CD4-positive, alpha-beta T cell treated with Interleukin-6 for 4 hours (primary cell): Measurements from ENCODE around the gene SDC3.

Experiments
- DNase-seq: peaks from one replicate; pipeline ENCODE4 v3.0.0-alpha.2; 2020; ENCODE audit warnings: mixed read lengths

SDC3 gene

DNA sequence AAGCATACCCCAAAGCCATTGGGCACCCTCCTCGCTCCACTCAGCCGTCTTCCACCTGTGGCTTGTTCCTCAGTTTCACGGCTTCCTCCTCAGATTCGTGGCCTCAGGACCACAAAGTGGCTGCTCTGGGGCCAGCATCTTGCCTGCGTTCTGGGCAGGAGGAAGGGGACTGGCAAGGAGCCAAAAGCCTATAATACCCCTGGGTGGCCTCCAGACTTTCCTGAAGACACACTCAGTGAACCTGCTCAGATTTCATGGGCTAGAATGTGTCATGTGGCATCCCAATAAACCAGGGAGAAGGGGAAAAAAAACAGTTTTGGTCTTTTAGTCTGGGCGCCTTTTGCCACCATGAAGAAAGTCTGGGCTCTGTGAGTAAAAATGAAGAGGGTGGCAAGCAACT is 62.0 kb downstream of the SDC3 start:
- no peak for DNase-seq

DNA sequence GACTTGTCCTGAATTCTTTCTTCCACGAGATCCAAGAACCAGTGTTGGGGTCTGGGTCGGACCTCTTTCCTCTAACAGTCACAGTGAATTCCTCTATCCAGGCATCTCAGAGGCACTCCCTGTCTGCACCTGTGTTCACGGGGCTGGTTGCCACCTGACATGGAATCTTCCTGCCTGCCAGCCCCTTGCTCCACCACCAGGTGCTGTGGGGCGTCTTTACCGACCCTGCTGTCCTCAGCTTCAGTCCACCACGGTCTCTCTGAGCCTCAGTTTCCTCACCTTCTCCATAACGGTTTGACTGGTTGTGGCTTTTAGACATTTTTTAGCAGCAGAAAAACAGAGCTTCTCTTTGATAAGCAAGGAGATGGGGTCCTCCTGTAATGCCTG is 62.7 kb downstream of the SDC3 start:
- no peak for DNase-seq

DNA sequence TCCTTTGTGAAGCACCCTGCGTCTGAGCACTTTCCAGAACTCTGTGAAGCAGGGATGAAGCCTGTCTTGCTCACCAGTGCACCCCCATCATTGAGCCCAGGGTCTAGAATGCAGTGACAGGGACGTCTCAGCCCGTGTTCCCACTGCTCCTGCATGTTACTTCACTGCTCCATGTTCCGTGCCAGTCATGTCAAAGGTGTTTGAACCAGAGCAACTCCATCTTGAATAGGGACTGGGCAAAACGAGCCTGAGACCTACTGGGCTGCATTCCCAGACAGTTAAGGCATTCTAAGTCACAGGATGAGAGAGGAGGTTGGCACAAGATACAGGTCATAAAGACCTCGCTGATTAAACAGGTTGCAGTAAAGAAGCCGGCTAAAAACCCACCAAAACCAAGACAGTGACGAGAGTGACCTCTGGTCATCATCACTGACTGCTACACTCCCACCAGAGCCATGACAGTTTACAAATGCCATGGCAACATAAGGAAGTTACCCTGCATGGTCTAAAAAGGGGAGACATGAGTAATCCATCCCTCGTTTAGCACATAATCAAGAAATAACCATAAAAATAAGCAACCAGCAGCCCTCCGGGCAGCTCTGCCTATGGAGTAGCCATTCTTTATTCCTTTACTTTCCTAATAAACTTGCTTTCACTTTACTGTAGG is 63.2 kb downstream of the SDC3 start:
- DNase-seq, result no peak

DNA sequence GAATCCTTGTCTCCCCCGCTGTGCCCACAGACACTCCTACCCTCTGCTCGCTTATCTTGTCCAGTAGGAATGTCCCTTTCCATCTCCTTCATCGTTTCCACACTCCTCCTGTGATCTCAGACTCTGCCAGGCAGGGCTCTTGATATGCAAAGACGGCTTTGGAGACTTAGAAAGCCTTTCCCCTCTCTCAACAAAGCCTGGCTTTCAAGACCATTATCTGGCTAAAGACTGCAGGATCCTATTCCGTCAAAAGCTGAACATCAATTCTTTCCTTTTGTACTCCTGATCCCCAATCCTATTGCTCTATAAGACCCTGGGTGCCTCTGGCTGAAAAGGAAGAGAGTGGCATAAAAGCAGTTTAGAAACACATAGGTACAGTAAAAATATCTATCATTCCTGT is 63.9 kb downstream of the SDC3 start:
- no peak for DNase-seq

DNA sequence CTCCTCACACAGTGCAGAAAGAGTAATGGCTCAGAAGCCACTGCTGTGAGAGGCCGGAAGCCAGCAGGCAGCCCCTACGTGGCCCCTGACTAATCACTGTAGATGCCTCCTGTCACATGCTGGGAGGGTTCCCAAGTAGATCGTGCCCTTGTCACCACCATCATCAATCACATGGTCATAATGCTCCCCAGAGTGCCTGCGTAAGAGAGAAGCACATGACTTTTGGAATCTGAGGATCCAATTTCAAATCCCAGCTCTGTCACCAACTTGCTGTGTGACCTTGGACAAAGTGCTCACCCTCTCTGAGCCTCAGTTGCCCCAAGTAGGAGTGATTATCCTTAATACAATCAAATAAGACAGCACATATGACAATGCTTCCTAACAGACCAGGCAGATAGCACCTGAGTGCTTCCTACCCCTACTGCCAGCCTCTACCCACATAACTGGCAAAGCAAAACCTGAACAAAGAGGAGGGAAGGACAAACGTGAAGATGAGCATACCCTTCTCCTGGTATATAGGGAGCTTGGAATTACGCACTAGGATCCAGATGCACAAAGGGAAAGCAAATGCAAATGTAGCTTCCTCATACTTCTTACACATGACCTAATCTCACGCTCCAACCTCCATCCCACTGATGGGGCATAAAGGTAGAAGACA is 65.7 kb downstream of the SDC3 start:
- DNase-seq, result no peak

DNA sequence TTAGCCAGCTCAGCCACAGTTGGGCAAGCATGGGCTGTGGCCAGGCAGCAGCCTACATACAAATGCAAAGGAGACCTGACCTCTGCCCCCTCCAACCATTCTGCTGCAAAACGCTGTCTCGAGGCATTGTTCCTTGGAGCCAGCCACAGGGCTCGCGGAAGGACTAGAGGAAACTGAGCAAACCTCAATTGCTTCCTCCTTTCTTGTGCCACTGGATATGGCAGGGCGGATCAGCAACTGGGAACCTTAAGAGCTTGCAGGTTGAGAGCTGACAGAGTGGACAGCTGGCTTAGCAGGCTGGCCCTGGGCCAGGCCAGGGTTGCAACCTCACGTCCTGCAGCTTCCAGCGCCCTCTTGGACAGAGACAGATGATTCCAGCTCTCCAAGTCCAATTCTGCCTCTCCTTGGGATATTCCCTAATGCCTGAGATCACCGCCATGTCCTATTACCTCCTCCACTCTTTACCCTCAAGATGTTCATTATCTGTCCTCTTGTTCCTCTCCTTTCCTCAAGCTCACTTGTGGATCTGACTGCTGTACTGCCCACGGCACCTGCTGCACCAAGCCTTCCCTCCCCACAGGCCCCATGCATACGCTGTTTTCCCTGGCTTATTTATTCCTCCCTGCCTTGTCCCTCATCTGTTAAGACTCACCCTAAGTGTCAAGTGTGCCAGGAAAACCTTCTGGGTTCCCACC is 67.5 kb downstream of the SDC3 start:
- DNase-seq, result no peak

DNA sequence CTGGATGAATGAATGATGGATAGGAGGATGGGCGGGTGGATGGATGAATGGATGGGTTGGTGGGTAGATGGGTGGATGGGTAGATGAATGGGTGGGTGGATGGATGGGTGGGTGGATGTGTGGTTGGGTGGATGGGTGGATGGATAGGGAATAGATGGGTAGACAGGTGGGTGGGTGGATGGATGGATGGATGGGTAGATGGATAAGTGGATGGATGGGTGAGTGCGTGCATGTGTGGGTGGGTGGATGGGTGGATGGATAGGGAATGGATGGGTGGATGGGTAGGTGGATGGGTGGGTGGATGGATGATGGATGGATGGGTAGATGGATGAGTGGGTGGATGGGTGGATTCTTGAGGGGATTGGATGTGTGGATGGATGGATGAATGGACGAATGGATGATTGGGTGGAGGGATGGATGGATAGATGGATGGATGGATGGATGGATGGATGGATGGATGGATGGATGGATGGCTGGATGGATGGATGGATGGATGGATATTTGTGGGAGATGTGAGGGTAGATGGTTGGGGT is 68.7 kb downstream of the SDC3 start:
- no peak for DNase-seq

DNA sequence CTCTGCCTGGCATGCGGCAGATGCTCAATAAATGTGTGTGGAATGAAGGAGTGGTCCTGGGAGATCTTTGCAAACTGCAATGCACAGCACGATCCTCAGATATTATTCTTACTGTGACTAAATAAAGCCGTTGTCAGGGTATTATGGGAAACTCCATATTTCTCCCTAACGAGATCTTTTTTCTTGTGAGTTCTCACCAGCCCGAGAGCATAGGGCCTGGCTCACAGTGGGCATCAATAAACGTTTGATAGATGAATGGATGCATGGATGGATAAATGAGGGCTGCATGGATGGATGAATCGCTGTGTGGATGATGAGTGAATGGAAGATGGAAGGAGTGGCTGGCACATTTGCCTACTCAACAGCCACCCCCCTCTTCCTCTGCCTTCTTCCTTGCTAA is 69.6 kb downstream of the SDC3 start:
- DNase-seq, result no peak

DNA sequence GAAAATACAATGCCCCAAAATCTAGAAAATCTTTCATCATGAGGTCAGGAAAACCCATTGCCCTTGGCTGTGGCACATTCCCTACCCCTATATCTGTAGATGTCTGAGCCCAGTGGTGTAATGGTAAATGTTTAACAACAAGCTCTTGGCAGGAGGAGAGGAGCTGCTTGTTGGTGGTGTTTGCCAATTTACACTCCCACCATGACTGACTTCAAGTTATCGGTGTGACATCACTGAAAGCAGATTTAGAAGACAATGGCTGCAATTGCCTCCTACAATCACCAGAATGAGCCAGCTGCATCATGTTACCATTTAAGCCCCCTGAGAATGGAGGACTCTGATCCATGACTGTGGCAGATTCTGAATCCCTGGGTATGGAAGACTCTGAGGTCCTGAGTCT is 70.9 kb downstream of the SDC3 start:
- no peak for DNase-seq

DNA sequence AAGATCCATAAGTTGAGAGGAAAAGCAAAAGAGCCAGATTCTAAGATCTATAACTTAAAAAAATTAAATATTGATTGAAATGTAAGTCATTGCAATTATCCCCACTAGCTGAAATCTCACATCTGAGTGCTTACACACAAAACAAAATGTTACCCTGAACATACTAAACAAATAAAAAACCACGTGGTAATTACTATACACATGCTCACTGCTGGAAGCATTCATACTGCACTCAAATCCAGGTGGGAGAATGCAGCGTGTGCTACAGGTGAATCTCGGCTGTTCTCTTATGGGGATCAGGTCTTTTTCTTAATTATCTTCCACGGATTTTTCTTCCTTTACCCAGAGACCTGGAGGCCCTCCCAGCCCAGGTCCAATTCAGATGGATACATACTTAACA is 74.3 kb downstream of the SDC3 start:
- DNase-seq, result no peak

DNA sequence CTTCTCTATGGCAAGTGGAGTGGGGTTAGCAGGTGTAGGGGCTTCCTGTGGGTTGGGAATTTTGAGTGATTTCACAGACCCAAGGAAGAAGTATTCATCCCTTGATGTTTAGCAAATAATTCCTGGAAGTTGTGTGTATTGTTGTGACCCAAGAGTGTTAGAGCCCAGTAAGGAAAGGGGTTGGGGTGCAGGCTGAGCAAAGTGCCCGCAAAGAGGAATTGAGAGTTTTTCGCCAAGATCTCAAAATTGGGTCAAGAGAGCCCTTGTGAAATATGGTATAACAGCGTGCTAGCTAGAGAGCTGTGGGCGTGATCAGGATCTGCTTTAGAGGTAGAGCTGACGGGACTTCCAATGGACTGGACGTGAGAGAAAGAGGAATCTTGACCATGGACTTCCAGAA is 78.0 kb downstream of the SDC3 start:
- DNase-seq, result no peak

DNA sequence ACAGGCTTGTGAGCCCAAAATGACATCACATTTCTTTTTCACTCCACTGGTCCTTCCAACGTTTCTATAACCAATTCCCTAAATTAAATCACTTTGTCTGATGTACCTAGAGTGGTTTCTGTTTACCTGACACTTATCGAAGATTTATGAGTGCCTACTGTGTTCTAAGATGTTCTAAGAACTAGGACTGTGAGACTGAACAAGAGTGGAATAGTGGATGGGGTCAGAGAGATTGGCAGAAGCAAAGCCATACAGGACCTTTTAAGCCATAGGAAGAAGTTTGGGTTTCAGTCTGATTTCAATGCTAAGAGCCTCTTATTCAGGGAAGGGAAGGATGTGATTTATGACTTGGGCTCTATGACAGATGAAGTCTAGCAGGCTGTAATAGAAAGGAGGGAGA is 78.7 kb downstream of the SDC3 start:
- DNase-seq, result no peak

DNA sequence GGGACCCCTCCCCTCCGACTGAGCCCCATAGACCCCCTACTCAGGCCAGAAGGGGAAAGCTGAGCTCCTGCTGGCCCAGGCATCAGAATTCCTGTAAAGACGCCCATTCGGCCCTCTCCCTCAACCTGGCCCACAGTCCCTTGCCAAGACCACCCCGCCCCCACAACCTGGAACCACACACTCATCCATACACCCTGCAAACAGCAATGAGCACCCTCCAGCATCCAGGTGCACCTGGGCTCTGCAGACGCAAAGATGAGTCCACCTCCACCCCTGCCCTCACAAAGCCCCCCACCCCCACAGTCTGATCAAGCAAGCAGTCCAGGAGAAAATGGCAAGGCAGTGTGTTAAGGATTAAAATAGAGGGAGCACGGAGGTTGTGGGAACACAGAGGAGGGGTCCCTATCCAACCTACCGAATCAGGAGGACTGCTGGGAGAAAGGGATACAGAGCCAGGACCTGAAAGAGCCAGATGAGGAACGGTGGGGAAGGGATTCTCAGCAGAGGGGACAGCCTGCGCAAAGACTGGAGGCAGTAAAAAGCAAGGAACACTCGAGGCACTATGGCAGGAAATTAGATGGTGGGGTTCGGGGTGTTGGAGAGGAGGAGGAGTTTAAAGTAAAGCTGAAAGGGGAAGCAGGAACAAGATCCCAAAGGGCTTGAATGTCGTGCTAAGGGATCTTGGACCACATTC is 83.7 kb downstream of the SDC3 start:
- no peak for DNase-seq

DNA sequence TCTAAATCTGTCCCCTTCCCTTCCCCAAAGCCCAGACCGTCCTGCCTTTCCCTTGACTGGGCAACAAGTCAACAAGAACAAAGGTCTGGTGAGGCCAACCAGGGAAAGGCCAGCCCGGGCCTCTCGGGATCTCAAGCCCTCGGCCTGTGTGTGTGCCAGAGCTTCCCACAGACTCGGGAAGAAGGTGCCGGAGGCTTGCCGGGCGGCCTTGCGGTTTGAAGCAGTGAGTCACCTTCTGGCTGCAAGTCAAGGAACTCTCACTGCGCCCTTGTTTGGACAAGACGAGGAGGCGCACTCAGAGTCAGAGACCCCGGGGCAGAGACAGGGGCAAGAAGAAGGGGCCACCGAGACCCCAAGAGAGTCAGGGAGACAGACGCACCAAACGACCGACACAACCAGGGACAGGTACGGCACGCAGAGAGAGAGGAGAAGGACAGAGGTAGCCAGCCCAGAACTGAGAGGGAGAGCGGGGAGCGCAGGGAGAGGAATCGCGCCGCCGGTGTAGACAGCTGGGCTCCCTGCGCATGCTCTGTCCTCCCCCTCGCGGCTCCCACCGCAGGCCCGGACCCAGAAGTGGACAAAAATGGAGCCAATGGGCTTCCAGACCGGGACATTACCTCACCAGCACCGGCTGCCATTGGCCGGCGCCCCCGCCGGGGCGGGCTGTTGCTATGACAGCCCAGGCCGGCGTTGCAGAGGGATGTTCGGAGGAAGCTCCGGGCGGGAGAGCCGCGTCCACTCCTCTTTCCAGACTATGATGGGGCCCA is 84.4 kb downstream of the SDC3 start:
- DNase-seq, result peak; percentile 57

DNA sequence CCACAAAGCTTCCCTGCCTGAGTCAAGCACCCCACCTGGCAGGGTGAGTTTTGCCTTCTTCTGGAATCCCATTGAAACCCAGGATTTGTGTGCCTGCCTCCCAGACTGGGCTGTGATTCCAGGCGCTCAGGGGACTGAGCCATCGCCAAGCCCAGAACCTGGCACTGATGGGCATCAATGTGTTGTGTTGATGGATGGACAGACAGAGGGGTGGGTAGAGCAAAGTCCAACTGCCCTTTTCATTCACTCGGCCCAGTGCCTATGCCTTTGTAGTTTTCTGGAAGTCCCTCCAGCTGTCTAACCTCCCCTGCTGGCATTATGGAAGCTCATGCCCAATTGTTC is 85.0 kb downstream of the SDC3 start:
- DNase-seq, result no peak

DNA sequence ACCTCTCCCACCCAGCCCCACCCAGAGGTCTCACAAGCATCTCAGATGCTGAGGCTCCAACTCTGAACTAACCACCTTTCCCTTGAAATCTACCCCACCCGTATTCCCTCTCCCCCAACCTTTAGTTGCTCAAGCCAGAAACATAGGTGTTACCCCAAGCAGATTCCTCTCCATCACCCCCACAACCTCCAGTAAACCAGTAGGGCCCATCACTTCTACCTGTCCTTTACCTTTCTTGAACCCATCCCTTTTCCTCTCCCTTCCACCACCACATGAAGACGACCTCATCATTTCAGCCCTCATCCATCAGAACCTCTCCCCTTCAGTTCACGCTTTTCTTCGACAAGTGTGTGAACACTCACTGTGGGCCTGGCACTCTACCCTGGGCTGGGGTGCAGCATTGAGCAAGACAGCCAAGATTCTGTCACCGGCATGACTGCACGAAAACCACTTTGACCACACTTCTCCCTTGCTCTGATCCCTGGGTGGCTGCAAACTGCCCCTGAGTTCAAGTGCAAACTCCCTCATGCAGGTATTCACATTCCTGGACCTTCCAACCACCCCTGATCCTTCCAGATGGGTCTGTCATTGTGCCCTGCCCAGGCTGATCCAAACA is 85.5 kb downstream of the SDC3 start:
- DNase-seq, result no peak

DNA sequence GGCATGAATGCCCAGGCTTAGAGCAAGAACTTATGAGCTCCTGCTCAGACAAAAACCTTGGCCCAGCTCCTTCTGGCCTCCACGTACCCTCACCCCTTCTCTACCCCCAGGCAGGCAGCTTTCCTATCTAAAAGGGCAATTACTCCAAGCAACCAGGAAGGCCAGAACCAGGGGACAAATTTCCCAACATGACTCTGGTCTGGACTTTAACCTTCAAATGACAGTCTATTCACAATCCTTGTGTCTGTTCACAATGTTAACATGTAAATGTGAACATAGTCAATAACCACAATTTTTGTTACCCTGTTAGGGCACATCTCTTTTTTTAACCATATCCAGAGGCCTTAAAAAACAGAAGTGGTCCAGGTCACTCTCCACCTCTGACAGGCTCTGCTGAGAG is 86.6 kb downstream of the SDC3 start:
- DNase-seq, result no peak

DNA sequence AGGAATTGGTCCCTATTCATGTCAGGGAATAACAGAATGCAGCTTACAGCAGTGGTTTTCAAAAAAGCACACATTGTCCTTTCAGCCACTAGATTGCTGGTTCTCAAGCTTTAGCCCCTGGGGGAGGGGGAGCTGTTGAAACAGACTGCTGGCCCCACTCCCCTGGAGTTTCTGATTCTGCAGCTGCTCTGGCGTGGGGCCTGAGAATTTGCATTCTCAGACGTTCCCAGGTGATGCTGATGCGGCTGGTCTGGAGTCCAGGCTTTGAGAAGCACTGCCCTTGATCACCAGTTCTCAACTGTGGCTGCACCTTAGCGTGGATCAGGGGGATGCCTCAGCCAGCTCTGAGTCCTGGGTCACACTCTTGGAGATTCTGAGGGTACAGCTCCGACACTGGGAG is 88.3 kb downstream of the SDC3 start:
- no peak for DNase-seq
